GM23338 (cell line): ENCODE results near the gene VWA2. TPM values are rescaled to one million over a fixed set of nuclear protein-coding genes. Genes with fewer than 3 reads are reported as not detected.

ENCODE experiments used
- ATAC-seq: fragments of 200-7000 bp; cut with Tn5 transposase; 3 replicates; pipeline ENCODE4 v1.9.1; 2020
- DNase-seq: peaks from one replicate; pipeline ENCODE4 v3.0.0-alpha.2; 2015; ENCODE audit warnings: low spot score
- H2AFZ ChIP-seq: fragments of 200-600 bp; sonication (generic); 2 replicates; pipeline ENCODE4 v1.8.0; 2016; ENCODE audit warnings: antibody characterized with exemption, mild to moderate bottlenecking, moderate library complexity
- H3F3A ChIP-seq: fragments of 200-600 bp; sonication (generic); replicated peaks from 2 replicates; pipeline ENCODE4 v1.8.0; 2017; ENCODE audit warnings: antibody characterized with exemption, mixed run types, low read depth
- H3K27ac ChIP-seq: fragments of 200-600 bp; sonication (generic); 2 replicates; pipeline ENCODE4 v1.6.1; 2016; ENCODE audit warnings: low read depth
- H3K27me3 ChIP-seq: fragments of 200-600 bp; sonication (generic); 2 replicates; pipeline ENCODE4 v1.8.0; 2016; ENCODE audit warnings: mild to moderate bottlenecking, mixed run types, moderate library complexity; ENCODE audit not compliant: insufficient read depth
- H3K36me3 ChIP-seq: fragments of 200-600 bp; sonication (generic); 2 replicates; pipeline ENCODE4 v1.8.0; 2016; ENCODE audit warnings: mild to moderate bottlenecking; ENCODE audit not compliant: insufficient read depth
- H3K4me1 ChIP-seq: fragments of 200-600 bp; sonication (generic); 2 replicates; pipeline ENCODE4 v1.8.0; 2016; ENCODE audit warnings: mild to moderate bottlenecking, moderate library complexity; ENCODE audit not compliant: insufficient read depth
- H3K4me2 ChIP-seq: fragments of 200-600 bp; sonication (generic); 2 replicates; pipeline ENCODE4 v1.7.1; 2017; ENCODE audit warnings: mixed run types
- H3K4me3 ChIP-seq: fragments of 200-600 bp; sonication (generic); 2 replicates; pipeline ENCODE4 v1.6.1; 2016; ENCODE audit warnings: mixed run types
- H3K79me2 ChIP-seq: fragments of 200-600 bp; sonication (generic); replicated peaks from 2 replicates; pipeline ENCODE4 v1.8.0; 2017; ENCODE audit warnings: mild to moderate bottlenecking; ENCODE audit not compliant: insufficient read depth
- H3K9me2 ChIP-seq: fragments of 200-600 bp; sonication (generic); 2 replicates; pipeline ENCODE4 v1.8.0; 2017; ENCODE audit not compliant: insufficient read depth
- H4K20me1 ChIP-seq: fragments of 200-600 bp; sonication (generic); replicated peaks from 2 replicates; pipeline ENCODE4 v1.8.0; 2017; ENCODE audit warnings: mild to moderate bottlenecking; ENCODE audit not compliant: insufficient read depth
- H3K27ac Mint-ChIP-seq: 2 replicates; pipeline ENCODE4 v1.8.0; 2020; ENCODE audit warnings: inconsistent platforms, mild to moderate bottlenecking, moderate library complexity, mixed read lengths
- H3K27me3 Mint-ChIP-seq: 3 replicates; pipeline ENCODE4 v1.8.0; 2022; ENCODE audit warnings: low read depth, mild to moderate bottlenecking, moderate library complexity, mixed read lengths, inconsistent platforms; ENCODE audit not compliant: insufficient read depth, poor library complexity
- H3K36me3 Mint-ChIP-seq: 3 replicates; pipeline ENCODE4 v1.8.0; 2021; ENCODE audit warnings: low read depth, mild to moderate bottlenecking, inconsistent platforms, moderate library complexity, mixed read lengths
- H3K4me1 Mint-ChIP-seq: 3 replicates; pipeline ENCODE4 v1.8.0; 2020; ENCODE audit warnings: mild to moderate bottlenecking, inconsistent platforms, mixed read lengths
- H3K4me3 Mint-ChIP-seq: 3 replicates; pipeline ENCODE4 v1.8.0; 2021; ENCODE audit warnings: moderate library complexity, mild to moderate bottlenecking, inconsistent platforms, mixed read lengths
- H3K9me3 Mint-ChIP-seq: 3 replicates; pipeline ENCODE4 v1.8.0; 2020; ENCODE audit warnings: moderate library complexity, mild to moderate bottlenecking, inconsistent platforms, mixed read lengths
- CTCF ChIP-seq, 2 experiments: fragments of 200-600 bp in 1 of 2; sonication (generic) in 1 of 2; conservative IDR thresholded peaks; 2 replicates each; pipeline versions ENCODE4 v1.5.1 to v1.6.1; 2016 to 2017; ENCODE audit warnings: antibody characterized with exemption in 2 of 2, low read depth in 2 of 2, mild to moderate bottlenecking in 2 of 2, moderate library complexity in 1 of 2
- ETS1 ChIP-seq: IDR thresholded peaks from 2 replicates; pipeline ENCODE4 v1.6.1; 2016; ENCODE audit warnings: antibody characterized with exemption
- JUNB ChIP-seq: IDR thresholded peaks from one replicate; pipeline ENCODE4 v1.6.1; 2016; ENCODE audit warnings: antibody characterized with exemption; ENCODE audit not compliant: unreplicated experiment
- NANOG ChIP-seq: IDR thresholded peaks from 2 replicates; pipeline ENCODE4 v1.6.1; 2016; ENCODE audit warnings: antibody characterized with exemption, borderline replicate concordance
- POLR2AphosphoS5 ChIP-seq: IDR thresholded peaks from 2 replicates; pipeline ENCODE4 v1.6.1; 2016; ENCODE audit warnings: antibody characterized with exemption, low read depth
- REST ChIP-seq: IDR thresholded peaks from one replicate; pipeline ENCODE4 v1.6.1; 2018; ENCODE audit warnings: antibody characterized with exemption; ENCODE audit not compliant: unreplicated experiment
- STAT1 ChIP-seq: IDR thresholded peaks from one replicate; pipeline ENCODE4 v1.6.1; 2016; ENCODE audit warnings: antibody characterized with exemption; ENCODE audit not compliant: unreplicated experiment
- ZNF114 ChIP-seq: fragments of 250-450 bp; sonication (Bioruptor Pico); IDR thresholded peaks from 2 replicates; pipeline ENCODE4 v1.5.0; 2020; ENCODE audit warnings: mild to moderate bottlenecking, moderate library complexity
- ZNF462 ChIP-seq: fragments of 250-450 bp; sonication (Bioruptor Pico); IDR thresholded peaks from 2 replicates; pipeline ENCODE4 v1.5.0; 2020; ENCODE audit warnings: mild to moderate bottlenecking, moderate library complexity
- polyA plus RNA-seq: library from polyadenylated mRNA; unstranded; fragments of >200 nt; fragmentation: Nextera tagmentation; extraction: Ambion mirVana; gene quantifications from 2 replicates; pipeline ENCODE4 v1.2.1, GENCODE V29; 2016
- total RNA-seq: library from RNA; depleted of rRNA; stranded (reverse); fragments of >200 nt; shearing (Covaris generic); gene quantifications from 2 replicates; pipeline ENCODE4 v1.2.3, GENCODE V29; 2014

VWA2 gene
- total and polyA plus RNA-seq, 2 experiments from 2014 or later = 0.48 to 3.7 TPM

GRCh38 chr10:114306116-114306973 lies 67.3 kb downstream of the VWA2 start:
- DNase-seq (no peak), ATAC-seq (no peak)
- Histone ChIP-seq H4K20me1 (no peaks in the 10 kb centered on the region), H3K4me1 (no peaks in the 10 kb centered on the region), H3K4me2 (no peak overlapping the region), H2AFZ (no peak overlapping the region), H3K9me2 (no peaks in the 10 kb centered on the region), H3K27me3 (no peaks in the 10 kb centered on the region), H3K4me3 (no peak overlapping the region), H3K27ac (no peak overlapping the region), H3K79me2 (no peaks in the 10 kb centered on the region), H3K36me3 (no peaks in the 10 kb centered on the region), H3F3A (no peaks in the 10 kb centered on the region)
- H3K36me3 Mint-ChIP-seq = no peaks in the 10 kb centered on the region
- H3K4me1 Mint-ChIP-seq = peaks cover 6% of the 10 kb centered on the region
- no peak overlapping the region for H3K4me3 Mint-ChIP-seq
- TF ChIP-seq JUNB = no peak
- TF ChIP-seq POLR2AphosphoS5 = no peak
- TF ChIP-seq CTCF (conservative IDR thresholded peaks at IDR 0.05; ENCODE audit: low read depth in 2 of 2) = no peak
- TF ChIP-seq ZNF462 (CRISPR knock-in tag) = no peak
- TF ChIP-seq ZNF114 = no peak
- no peak for TF ChIP-seq NANOG
- TF ChIP-seq STAT1 = no peak
- no peak for TF ChIP-seq REST
- TF ChIP-seq ETS1 = no peak
- no peak overlapping the region for H3K27ac Mint-ChIP-seq
- H3K27me3 Mint-ChIP-seq = peaks cover 12% of the 10 kb centered on the region
- H3K9me3 Mint-ChIP-seq = no peaks in the 10 kb centered on the region
